B cell (primary cell): ENCODE measurements around the gene DKK3. TPM values are rescaled to one million over a fixed set of nuclear protein-coding genes. Genes with fewer than 3 reads are reported as not detected.

ENCODE experiments used
- ATAC-seq: fragments of 200-7000 bp; cut with Tn5 transposase; one replicate; pipeline ENCODE4 v1.10.0; 2021; ENCODE audit warnings: low read depth, mild to moderate bottlenecking, moderate number of reproducible peaks, moderate library complexity
- CTCF ChIA-PET: fragments of 350-600 bp; sonication (Branson Sonifier 250); formaldehyde crosslinking; loops from one replicate; lab custom pipeline; 2021; ENCODE audit warnings: antibody characterized with exemption, inconsistent platforms; lab: Charles Lee
- POLR2A ChIA-PET: fragments of 350-600 bp; sonication (Branson Sonifier 250); formaldehyde crosslinking; loops from one replicate; lab custom pipeline; 2021; ENCODE audit warnings: antibody characterized with exemption; lab: Charles Lee
- DNase-seq: peaks from one replicate; pipeline ENCODE4 v3.0.0; 2013
- H2AFZ ChIP-seq: 2 replicates; pipeline ENCODE4 v1.6.1; 2012; ENCODE audit warnings: mild to moderate bottlenecking, low read depth, low read length; ENCODE audit not compliant: insufficient read depth, poor library complexity, severe bottlenecking
- H3K27ac ChIP-seq, 2 donors: 1 replicate in 1 of 2; 2 replicates in 1 of 2; pipeline ENCODE4 v1.5.1; 2012 to 2013; ENCODE audit warnings: low read length in 2 of 2, mild to moderate bottlenecking in 2 of 2, moderate library complexity in 1 of 2
- H3K27me3 ChIP-seq, 4 experiments: fragments of 200-600 bp in 1 of 4; sonication (generic) in 1 of 4; replicated peaks in 1 of 4; 1 replicate in 2 of 4; 2 replicates in 2 of 4; pipeline versions ENCODE4 v1.6.1 to v1.7.0; 2013 to 2016; ENCODE audit warnings: low read length in 3 of 4, mild to moderate bottlenecking in 2 of 4, mixed read lengths in 1 of 4, moderate library complexity in 1 of 4; ENCODE audit not compliant: insufficient read depth in 4 of 4, control insufficient read depth in 3 of 4; ENCODE audit errors: control extremely low read depth in 1 of 4
- H3K36me3 ChIP-seq, 2 experiments: replicated peaks in 1 of 2; 1 replicate in 1 of 2; 2 replicates in 1 of 2; pipeline versions ENCODE4 v1.6.1 to v1.7.1; 2013; ENCODE audit warnings: low read length in 1 of 2; ENCODE audit not compliant: insufficient read depth in 2 of 2, control insufficient read depth in 1 of 2; ENCODE audit errors: control extremely low read depth in 1 of 2, extremely low read depth in 1 of 2
- H3K4me1 ChIP-seq, 2 donors: fragments of 200-600 bp in 1 of 2; sonication (generic) in 1 of 2; 1 replicate in 1 of 2; 2 replicates in 1 of 2; pipeline versions ENCODE4 v1.5.1 to v1.6.1; 2013 to 2017; ENCODE audit warnings: low read length in 2 of 2; ENCODE audit not compliant: control insufficient read depth in 2 of 2, insufficient read depth in 2 of 2
- H3K4me2 ChIP-seq: replicated peaks from 2 replicates; pipeline ENCODE3; 2012; ENCODE audit warnings: mild to moderate bottlenecking, low read depth, low read length; ENCODE audit not compliant: poor library complexity, severe bottlenecking
- H3K4me3 ChIP-seq, 5 experiments: fragments of 200-600 bp in 1 of 5; sonication (generic) in 1 of 5; 1 replicate in 3 of 5; 2 replicates in 2 of 5; pipeline versions ENCODE4 v1.5.1 to v1.7.0; 2011 to 2016; ENCODE audit warnings: low read length in 4 of 5, mild to moderate bottlenecking in 4 of 5, low read depth in 2 of 5, control low read depth in 1 of 5, moderate library complexity in 1 of 5; ENCODE audit not compliant: insufficient read depth in 1 of 5; ENCODE audit errors: control extremely low read depth in 1 of 5, extremely low read depth in 1 of 5
- H3K79me2 ChIP-seq: fragments of 200-600 bp; sonication (generic); one replicate; pipeline ENCODE4 v1.6.0; 2016; ENCODE audit warnings: low read length; ENCODE audit not compliant: control insufficient read depth, insufficient read depth
- H3K9ac ChIP-seq: fragments of 200-600 bp; sonication (generic); 2 replicates; pipeline ENCODE4 v1.6.1; 2017; ENCODE audit warnings: mild to moderate bottlenecking, low read length, moderate library complexity
- H3K9me3 ChIP-seq, 3 donors: one replicate each; pipeline versions ENCODE4 v1.6.1 to v1.7.1; 2013; ENCODE audit warnings: low read length in 2 of 3; ENCODE audit not compliant: control insufficient read depth in 2 of 3, insufficient read depth in 1 of 3; ENCODE audit errors: control extremely low read depth in 1 of 3
- H4K20me1 ChIP-seq: 2 replicates; pipeline ENCODE4 v1.6.0; 2012; ENCODE audit warnings: mild to moderate bottlenecking, low read length; ENCODE audit not compliant: insufficient read depth, control insufficient read depth, poor library complexity, severe bottlenecking
- H3K27ac Mint-ChIP-seq: one replicate; pipeline ENCODE4 v1.8.0; 2021; ENCODE audit warnings: mixed read lengths
- H3K27me3 Mint-ChIP-seq: one replicate; pipeline ENCODE4 v1.8.0; 2021; ENCODE audit warnings: mixed read lengths
- H3K4me1 Mint-ChIP-seq: one replicate; pipeline ENCODE4 v1.8.0; 2021; ENCODE audit warnings: mixed read lengths
- H3K4me3 Mint-ChIP-seq: one replicate; pipeline ENCODE4 v1.8.0; 2021; ENCODE audit warnings: mixed read lengths
- H3K9me3 Mint-ChIP-seq: one replicate; pipeline ENCODE4 v1.8.0; 2022; ENCODE audit warnings: mixed read lengths; ENCODE audit not compliant: insufficient read depth
- EZH2 ChIP-seq: IDR thresholded peaks from 2 replicates; pipeline ENCODE4 v1.6.1; 2012; ENCODE audit warnings: borderline replicate concordance, low read depth, mild to moderate bottlenecking, moderate library complexity, low read length; ENCODE audit not compliant: insufficient read depth, poor library complexity, severe bottlenecking
- WGBS: methylation state at CpG from one replicate; pipeline ENCODE4 v1.1.5; 2013; ENCODE audit warnings: missing lambda C conversion rate; ENCODE audit not compliant: insufficient coverage; 5-methylcytosine and 5-hydroxymethylcytosine counted together
- intact Hi-C: fragments of 100-400 bp; cut with micrococcal nuclease; formaldehyde crosslinking; loops from one replicate; pipeline ENCODE4 v1.10.0; 2022
- polyA plus RNA-seq: library from polyadenylated mRNA; depleted of rRNA; stranded (reverse); fragments of >200 nt; gene quantifications from 2 replicates; pipeline ENCODE4 v1.2.3, GENCODE V29; 2012
- total RNA-seq, 2 donors: library from RNA; stranded (reverse); fragments of 120-200 nt in 1 of 2; gene quantifications; 1 replicate in 1 of 2; 2 replicates in 1 of 2; pipeline versions ENCODE4 v1.2.3 to v1.2.4, GENCODE V29; 2013 to 2022
- TF ChIP-seq, protein P1 (sequence below): fragments of 200-600 bp; IDR thresholded peaks from one replicate; pipeline ENCODE4 v1.8.0; 2022; ENCODE audit warnings: antibody characterized with exemption, mild to moderate bottlenecking

The DKK3 gene
- total and polyA plus RNA-seq, 2 donors (not counting 1 experiment from before 2014, with no cell fraction given) = 0.33 TPM; not detected in 1

GRCh38 chr11:11977206-11977938 lies 31.1 kb downstream of the DKK3 start:
- no peak overlapping the region for H3K9ac ChIP-seq
- 69% methylated on average over 7 of the region's 10 CpGs for WGBS
- Mint-ChIP-seq H3K27me3 (peaks cover 17% of the 10 kb centered on the region), H3K4me1 (no peaks in the 10 kb centered on the region), H3K27ac (no peak overlapping the region), H3K9me3 (no peaks in the 10 kb centered on the region), H3K4me3 (no peak overlapping the region)
- H3K4me3 ChIP-seq = no peak overlapping the region
- no peak for ATAC-seq
- no peaks in the 10 kb centered on the region for H4K20me1 ChIP-seq
- H3K9me3 ChIP-seq = peaks cover 0 to 12% (median 0%) of the 10 kb centered on the region in 3 donors
- peaks cover 0 to 8% (median 0%) of the 10 kb centered on the region in 4 experiments for H3K27me3 ChIP-seq
- CTCF ChIA-PET = no interaction called here
- POLR2A ChIA-PET = no interaction called here
- H3K79me2 ChIP-seq = no peaks in the 10 kb centered on the region
- H3K4me1 ChIP-seq = no peaks in the 10 kb centered on the region
- H2AFZ ChIP-seq = no peak overlapping the region
- no peak overlapping the region for H3K4me2 ChIP-seq
- DNase-seq = no peak
- TF ChIP-seq, protein P1, sequence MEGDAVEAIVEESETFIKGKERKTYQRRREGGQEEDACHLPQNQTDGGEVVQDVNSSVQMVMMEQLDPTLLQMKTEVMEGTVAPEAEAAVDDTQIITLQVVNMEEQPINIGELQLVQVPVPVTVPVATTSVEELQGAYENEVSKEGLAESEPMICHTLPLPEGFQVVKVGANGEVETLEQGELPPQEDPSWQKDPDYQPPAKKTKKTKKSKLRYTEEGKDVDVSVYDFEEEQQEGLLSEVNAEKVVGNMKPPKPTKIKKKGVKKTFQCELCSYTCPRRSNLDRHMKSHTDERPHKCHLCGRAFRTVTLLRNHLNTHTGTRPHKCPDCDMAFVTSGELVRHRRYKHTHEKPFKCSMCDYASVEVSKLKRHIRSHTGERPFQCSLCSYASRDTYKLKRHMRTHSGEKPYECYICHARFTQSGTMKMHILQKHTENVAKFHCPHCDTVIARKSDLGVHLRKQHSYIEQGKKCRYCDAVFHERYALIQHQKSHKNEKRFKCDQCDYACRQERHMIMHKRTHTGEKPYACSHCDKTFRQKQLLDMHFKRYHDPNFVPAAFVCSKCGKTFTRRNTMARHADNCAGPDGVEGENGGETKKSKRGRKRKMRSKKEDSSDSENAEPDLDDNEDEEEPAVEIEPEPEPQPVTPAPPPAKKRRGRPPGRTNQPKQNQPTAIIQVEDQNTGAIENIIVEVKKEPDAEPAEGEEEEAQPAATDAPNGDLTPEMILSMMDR = no peak
- TF ChIP-seq EZH2 = no peak
- no peaks in the 10 kb centered on the region for H3K36me3 ChIP-seq
- intact Hi-C loops = no loop called here
- H3K27ac ChIP-seq = no peak overlapping the region

GRCh38 chr11:11976481-11977127 lies 31.8 kb downstream of the DKK3 start:
- CTCF ChIA-PET = no interaction called here
- intact Hi-C loops = no loop called here
- WGBS = 84% methylated on average over 6 of the region's 6 CpGs
- H3K4me2 ChIP-seq = no peak overlapping the region
- H3K36me3 ChIP-seq = no peaks in the 10 kb centered on the region
- no peak overlapping the region for H3K27ac ChIP-seq
- H3K79me2 ChIP-seq = no peaks in the 10 kb centered on the region
- Mint-ChIP-seq H3K27me3 (peaks cover 17% of the 10 kb centered on the region), H3K4me1 (no peaks in the 10 kb centered on the region), H3K4me3 (no peak overlapping the region), H3K9me3 (no peaks in the 10 kb centered on the region), H3K27ac (no peak overlapping the region)
- POLR2A ChIA-PET = no interaction called here
- no peak for TF ChIP-seq EZH2
- TF ChIP-seq, protein P1 = no peak
- no peak for ATAC-seq
- peaks cover 0 to 8% (median 0%) of the 10 kb centered on the region in 4 experiments for H3K27me3 ChIP-seq
- no peak overlapping the region for H2AFZ ChIP-seq
- no peaks in the 10 kb centered on the region for H3K4me1 ChIP-seq
- H3K9me3 ChIP-seq = peaks cover 0 to 12% (median 0%) of the 10 kb centered on the region in 3 donors
- DNase-seq = no peak
- no peak overlapping the region for H3K4me3 ChIP-seq
- no peaks in the 10 kb centered on the region for H4K20me1 ChIP-seq
- no peak overlapping the region for H3K9ac ChIP-seq
